HG02981 (cell line): ENCODE results near the gene ZNF280C.
"Not testable (repeated sequence)": the region's sequence is repeated elsewhere in the genome, so short reads cannot be mapped to it uniquely, and the experiment has no call there.

ENCODE experiments used
- ATAC-seq: cut with Tn5 transposase; IDR thresholded peaks from one replicate; pipeline ENCODE4 v1.9.1; 2021; ENCODE audit warnings: mild to moderate bottlenecking, moderate library complexity; ENCODE audit not compliant: unreplicated experiment

Gene ZNF280C, protein sequence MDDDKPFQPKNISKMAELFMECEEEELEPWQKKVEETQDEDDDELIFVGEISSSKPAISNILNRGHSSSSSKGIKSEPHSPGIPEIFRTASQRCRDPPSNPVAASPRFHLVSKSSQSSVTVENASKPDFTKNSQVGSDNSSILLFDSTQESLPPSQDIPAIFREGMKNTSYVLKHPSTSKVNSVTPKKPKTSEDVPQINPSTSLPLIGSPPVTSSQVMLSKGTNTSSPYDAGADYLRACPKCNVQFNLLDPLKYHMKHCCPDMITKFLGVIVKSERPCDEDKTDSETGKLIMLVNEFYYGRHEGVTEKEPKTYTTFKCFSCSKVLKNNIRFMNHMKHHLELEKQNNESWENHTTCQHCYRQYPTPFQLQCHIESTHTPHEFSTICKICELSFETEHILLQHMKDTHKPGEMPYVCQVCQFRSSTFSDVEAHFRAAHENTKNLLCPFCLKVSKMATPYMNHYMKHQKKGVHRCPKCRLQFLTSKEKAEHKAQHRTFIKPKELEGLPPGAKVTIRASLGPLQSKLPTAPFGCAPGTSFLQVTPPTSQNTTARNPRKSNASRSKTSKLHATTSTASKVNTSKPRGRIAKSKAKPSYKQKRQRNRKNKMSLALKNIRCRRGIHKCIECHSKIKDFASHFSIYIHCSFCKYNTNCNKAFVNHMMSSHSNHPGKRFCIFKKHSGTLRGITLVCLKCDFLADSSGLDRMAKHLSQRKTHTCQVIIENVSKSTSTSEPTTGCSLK

DNA sequence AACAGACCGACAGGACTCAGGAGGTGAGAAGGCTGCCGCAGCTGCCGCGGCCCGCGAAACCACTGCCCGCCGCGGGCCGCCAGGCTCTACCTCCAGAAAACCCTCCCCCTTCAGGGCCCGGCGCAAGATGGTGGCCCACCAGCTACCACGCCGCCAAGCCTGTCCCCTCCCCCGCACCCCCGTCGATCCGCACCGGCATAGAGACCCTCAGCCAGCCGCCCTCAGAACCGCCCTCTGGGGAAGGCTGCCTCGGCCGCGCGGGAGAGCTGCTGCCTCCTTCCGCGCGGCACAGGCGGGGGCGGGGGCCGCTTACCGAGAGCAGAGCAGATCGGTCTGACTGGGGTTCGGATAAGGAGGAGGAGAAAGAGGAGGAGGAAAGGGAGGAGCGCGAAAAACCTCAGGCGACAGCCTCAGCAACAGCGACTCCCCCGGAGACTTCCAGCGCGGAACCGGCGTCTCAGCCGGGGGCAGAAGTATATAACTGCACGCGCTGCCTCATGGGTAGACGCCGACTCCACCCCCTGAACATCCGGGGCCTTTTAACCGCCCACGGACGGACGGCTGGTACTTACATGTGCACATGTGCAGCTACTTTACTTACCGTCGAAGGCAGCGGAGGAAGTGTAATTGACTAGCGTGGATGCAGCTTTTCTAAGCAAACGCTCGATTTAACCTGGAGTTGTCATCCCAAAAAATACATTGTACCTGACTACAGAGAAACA, at the start of gene ZNF280C:
Gene ZNF280C (minus strand): TSS at position 451 of the 722 bp plus-strand sequence. CDS start 8,450 bp downstream, outside the sequence.
- ATAC-seq = peak; percentile 94

DNA sequence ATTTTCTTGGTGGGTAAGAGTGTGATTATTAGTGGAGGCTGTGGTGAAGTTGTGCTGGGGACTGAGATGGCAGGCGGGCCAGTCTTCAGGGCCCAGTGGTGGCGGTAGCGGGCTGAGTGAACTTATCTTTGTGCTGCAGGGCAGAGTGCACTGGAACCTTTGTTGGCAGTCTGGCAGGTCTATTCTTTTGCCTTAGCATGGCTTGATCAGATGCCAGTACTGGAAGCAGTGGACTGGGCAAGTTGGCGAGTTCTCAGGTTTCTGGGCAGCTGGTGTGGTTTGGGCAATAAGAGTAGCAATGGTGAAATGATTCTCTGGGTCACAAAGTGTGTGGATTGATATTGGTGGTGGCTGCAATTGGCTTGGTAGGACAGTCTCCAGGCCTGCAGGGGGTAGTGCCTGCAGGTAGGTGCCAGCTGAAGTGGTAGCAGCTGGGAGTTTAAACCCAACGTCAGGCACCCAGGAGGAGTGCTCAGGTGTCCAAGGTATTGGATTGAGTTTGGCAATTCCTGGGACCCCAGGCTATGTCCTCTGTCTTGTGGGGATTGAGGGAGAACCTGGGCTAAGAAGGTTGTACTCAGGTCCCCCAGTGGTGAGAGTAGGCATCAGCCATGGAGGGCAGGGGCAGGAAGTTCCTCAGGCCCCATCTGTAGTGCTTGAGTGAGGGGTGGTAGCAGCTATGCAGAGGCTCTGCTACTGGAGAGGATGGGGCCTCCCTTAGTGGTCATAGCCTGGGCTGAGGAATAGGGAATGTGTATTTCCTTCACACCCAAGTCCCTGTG, 36.1 kb upstream of the ZNF280C start:
- no peak for ATAC-seq

DNA sequence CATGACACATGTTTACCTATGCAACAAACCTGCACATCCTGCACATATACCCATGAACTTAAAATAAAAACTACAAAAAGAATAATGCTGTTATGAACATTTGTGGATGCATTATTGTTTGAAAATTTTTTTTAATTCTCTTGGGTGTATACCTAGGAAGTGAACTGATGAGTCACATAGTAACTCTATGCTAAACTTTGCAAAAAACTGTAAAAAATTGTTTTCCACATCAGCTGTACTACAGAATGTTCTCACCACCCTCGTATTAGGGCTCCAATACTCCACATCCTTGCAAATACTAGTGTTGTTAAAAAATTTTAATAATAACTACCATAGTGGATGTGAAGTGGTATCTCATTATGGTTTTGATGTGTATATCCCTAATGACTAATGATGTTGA, 33.3 kb upstream of the ZNF280C start:
- no peak for ATAC-seq

DNA sequence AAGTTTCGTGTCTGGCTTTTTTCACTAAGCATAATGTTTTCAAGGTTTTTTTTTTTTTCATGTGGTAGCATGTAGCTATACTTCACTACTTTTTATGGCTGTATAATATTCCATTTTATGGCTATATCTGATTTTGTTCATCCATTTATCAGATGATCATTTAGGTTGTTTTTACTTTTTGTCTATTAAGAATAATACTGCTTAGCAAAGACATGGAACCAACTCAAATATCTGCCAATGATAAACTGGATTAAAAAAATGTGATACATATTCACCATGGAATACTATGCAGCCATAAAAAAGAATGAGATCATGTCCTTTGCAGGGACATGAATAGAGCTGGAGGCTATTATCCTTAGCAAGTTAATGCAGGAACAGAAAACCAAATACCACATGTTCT, 32.7 kb upstream of the ZNF280C start:
- ATAC-seq = no peak

DNA sequence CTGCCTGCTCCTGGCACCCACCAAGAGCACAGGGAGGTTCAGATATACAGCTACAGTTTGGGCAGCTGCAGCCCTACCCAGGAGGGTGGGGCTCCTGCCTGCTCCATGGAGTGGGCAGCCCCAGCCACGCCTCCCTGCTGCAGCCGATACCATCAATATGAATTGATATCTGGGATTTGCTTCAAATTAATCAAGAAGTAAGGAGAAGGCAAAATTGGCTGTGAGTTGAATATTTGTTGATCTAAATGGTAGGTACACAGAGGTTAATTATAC, 31.2 kb upstream of the ZNF280C start:
- ATAC-seq = no peak

DNA sequence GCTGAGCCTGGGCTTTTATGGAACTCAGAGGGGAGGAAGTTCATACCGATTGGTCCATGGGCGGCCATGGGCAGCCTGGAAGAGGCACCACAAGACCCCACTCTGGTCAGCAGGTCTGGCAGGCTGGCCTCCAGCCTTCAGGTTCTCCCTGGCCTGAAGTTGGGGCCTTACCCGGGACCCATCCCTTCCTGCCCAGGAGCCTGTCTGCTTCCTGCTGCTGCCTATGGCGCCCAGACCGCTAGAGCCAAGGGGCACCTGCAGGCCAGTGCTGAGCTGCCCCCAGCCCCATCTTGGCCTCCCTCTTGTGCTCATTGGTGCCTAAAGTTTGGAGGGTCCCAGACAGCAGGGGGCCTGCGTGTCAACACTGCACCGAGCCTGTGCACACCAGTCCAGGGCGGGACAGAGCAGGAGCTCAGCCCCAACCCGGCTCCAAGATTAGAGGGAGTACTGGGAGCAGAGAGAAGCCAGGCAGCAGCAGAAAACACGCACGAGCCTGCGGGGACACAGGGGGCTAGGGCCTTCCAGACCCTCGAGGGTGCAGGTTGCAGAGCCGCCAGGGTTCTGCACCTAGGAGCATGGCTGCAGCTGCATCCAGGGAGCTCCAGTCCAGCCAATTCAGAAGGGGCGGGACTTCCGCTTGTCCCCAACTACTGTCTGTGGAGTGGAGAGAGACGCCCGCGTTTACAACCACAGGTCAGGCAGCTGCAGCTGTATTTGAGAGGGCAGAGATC, 30.7 kb upstream of the ZNF280C start:
- ATAC-seq = no peak

DNA sequence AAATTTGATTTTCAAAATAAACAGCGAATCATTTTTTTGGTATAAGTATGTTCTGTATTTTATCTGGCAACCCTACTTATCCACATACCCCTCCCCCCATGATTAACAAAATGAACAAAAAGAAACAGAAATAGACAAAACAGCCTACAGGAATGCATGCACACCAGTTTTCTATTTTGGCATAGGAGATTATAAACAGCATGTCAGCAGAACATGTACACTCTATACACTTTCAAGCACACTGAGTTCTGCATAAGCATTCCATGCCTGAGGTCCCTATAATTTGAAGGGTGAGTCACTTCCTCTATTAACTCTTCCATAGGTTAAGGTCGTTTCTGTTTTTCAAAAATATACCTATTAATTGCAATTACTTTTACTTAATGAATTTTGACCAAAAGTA, 28.0 kb upstream of the ZNF280C start:
- no peak for ATAC-seq

DNA sequence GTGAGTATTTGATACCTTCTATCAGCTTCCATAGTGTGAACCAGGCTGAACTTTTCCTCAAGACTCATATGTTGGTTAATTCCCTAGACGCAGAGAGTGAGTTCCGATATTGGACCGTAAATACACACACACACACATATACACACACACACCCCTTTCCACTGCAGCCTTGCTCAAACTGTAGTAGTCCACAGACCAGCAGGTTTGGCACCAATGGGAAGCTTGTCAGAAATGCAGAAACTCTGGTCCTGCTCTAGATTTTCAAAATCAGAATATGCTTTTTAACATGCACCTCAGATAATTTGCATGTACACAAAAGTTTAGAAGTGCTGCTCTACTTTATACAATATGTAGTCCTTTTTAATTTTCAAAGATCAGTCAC, 27.6 kb upstream of the ZNF280C start:
- ATAC-seq = no peak

DNA sequence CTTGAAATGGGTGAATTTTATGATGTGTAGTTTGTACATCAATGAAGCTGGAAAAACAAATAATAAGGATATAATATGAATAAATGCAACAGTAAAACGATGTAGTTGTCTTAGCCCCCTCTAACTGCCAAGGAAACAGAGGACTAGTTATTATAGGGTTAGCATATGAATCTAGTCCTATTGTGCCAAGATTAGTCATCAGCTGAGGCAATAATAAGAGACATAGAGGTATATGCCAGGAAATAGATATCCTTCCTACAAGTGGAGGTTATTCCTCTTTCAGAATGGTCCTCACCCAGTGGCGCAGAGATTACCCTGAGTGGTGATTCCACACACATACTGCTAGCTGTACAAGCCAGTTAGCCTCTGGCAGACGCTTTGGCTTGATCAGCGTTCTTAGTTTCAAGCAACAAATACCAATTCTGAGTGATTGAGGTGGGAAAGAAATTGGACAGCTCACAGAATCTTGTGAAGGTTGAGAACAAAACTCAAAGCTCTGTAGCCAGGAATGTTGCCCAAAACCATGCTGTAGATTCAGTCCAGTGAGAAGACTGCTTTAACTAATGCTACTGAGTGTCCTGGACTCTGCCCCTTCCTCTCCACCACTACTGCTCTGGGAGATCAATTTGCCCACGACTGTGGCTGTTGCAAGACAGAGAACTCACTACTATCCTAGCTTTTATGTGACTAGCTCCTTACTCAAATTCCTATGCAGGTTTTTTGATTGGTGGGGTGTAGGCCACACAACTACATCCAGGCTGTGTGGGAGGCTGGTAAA, 27.0 kb upstream of the ZNF280C start:
- ATAC-seq = no peak

DNA sequence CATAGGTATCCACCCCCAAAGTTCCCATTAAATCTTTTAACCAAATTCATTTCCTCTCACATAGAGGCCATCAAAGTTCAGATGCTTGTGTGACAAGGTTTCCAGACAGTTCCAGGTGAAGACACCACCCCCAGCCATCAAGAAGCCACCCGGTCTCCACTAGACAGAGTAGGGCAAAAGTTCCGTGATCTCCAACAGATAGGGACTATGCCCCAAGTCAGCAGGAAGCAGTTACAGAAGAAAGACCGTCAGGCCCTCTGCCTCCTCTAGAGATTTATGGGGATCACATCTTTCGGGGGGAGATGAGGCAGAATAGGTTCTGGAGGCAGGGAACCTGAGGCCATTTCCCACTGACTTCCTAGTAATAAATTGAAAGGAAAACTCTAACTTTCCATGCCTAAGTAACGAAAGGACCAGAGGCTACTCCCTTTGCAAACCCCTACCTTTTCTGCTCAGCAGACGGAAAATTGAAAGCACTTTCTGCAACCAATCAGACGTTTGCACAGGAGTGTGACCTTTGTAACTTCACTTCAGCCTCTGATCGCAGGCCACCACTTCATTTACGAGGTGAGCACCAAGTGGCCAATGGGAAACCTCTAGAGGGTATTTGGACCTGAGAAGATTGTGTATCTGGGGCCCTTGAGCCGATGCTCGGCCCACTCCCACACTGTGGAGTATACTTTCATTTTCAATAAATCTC, 18.5 kb upstream of the ZNF280C start:
- ATAC-seq = no peak

DNA sequence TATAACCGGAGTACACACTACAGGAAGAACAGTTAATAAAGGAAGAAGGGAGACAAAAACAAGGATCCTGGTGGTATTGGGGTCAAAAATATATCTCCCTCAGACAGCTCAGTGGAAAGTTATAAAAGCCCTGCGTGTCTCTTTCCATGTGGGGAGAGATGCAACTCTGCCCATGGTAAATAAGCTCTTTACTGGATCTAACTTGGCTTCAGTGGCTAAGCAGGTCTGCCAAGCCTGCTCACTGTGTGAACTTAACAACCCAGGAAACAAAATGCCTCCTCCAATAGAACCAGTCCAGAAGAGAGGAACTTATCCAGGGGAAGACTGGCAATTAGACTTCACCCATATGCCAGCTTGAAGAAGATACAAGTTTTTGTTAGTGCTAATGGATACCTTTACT, 17.0 kb upstream of the ZNF280C start:
- ATAC-seq = no peak

DNA sequence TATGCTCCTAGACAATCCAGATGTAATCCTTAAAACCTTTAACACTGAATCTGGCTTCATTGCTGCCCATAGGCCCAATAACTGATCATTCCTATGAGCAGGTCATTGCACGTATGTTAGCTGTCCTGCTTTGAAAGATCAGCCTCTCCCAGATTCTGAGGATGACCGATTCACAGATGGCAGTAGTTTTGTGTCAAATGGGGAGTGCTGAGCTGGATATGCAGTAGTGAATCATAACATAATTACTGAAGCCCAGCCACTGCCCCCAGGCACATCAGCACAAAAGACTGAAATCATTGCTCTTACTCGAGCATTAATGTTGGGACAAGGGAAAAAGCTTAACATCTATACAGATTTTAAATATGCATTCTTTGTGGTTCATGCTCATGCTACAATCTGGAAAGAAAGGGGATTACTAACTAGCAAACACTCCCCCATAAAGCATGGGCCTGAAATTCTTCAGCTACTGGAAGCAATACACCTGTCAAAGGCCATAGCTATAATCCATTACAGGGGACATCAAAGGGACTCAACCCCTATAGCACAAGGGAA, 16.4 kb upstream of the ZNF280C start:
- no peak for ATAC-seq

DNA sequence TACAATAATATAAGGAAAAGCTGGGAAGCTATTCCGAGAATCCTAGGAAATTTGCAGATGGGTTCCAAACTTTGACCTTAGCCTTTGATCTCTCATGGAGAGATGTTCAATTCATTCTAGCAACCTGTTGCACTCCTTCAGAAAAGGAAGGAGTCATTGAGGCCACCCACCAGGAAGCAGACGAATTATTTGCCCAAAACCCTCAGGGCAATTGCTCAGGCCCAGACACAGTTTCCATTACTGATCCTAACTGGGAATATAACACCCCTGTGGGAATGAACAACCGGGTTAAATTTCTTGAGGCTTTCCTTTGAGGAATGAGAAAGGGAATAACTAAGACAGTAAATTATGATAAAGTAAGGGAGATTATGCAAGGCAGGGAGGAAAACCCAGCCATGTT, 13.5 kb upstream of the ZNF280C start:
- ATAC-seq = no peak

DNA sequence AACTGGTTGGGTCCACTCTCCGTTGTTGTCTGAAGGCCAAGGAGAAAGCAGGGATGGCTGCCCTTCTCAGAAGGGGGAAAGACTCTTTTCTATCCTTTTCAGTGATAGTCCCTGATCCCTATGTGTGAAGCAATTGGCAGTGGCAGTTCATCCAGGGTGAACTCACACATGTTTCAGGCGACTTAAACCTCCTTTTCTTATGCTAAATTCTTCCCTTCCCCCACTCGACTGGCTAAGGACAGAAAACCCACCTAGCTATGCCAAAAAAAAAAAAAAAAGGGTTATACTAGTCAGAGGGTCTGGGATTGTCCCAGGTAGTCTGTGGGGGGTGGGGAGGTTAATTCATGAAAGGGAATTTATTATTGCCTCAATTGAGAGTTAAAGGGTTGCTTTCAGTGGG, 12.2 kb upstream of the ZNF280C start:
- ATAC-seq = no peak

DNA sequence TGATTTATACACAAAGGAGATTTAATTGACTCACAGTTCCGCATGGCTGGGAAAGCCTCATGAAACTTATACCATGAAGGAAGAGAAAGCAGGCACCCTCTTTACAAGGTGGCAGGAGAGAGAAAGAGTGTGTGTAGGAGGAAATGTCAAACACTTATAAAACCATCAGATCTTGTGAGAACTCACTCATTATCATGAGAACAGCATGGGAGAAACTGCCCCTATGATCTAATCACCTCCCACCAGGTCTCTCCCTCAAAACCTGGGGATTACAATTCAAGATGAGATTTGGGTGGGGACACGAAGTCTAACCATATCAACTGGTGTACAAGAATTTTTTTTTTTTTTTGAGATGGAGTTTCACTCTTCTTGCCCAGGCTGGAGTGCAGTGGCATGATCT, 3.6 kb upstream of the ZNF280C start:
- ATAC-seq = not testable (repeated sequence)

DNA sequence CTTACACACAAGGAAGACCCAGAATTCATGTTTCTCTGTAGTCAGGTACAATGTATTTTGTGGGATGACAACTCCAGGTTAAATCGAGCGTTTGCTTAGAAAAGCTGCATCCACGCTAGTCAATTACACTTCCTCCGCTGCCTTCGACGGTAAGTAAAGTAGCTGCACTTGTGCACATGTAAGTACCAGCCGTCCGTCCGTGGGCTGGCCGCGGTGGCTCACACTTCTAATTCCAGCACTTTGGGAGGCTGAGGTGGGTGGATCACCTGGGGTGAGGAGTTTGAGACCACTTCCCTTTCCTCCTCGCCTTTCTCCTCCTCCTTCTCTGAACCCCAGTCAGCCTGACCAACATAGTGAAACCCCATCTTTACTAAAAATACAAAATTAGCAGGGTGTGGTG, 692 bp upstream of the ZNF280C start:
- ATAC-seq = not testable (repeated sequence)

DNA sequence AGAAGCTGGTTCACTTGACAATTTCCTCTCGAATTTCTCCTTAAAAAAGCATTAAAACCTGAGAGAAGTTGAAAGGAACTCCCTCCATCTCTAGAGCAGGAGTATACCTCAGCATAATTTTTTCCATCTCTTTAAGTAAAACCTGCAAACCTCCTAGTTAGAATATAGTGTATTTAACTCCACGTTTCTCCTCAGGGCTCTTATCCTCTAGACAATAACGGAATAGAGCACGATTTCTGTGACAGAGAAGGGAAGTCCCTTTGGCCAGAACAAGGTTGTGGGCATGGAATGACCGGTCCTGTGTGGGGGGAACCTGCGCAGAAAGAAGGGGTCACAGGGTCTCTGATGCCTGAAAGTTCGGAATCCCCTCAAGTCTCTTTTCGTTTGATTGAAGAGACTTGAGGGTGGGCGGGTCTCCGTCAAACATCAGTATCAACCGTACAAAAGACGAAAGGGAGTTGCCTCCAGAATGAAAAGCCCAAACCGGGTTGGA, 697 bp downstream of the ZNF280C start:
- peak; percentile 12 for ATAC-seq

DNA sequence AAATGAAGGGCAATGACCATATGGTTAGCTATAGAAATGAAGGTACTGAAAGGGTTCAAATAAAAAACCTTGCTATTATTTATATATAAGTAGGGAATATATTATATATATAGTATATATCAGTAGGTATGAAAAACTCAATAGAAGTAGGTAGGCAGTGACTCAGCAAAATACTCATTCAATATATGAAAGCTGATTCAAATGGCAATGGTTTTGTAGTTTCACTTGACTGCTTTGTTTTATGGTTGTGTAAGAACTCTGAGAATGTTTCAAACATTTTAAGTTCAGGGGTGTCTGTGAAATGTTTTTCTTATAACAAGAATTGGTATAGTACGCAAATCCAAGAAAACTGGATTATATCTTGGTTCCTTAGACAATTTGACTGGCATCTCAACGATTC, 4.1 kb downstream of the ZNF280C start:
- ATAC-seq = no peak

DNA sequence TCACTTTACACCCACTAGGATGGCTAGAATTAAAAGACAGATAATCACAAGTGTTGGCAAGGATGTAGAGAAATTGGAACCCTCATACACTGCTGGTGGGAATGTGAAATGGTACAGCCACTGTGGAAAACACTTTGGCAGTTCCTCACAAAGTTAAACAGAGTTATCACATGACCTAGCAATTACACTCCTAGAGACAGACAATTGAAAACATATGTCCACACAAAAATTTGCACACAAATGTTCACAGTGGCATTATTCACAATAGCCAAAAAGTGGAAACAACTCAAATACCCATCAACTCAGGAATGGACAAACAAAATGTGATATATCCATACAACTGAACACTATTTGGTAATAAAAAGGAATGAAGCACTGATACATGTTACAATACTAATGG, 5.7 kb downstream of the ZNF280C start:
- ATAC-seq = no peak
